K562 (cell line): ENCODE results near the gene VPS13D.

ENCODE experiments used
- BCL6 ChIP-seq: fragments of 250-450 bp; sonication (Bioruptor Pico); IDR thresholded peaks from 2 replicates; pipeline ENCODE4 v1.4.0; 2020
- CHD2 ChIP-seq: IDR thresholded peaks from 2 replicates; pipeline ENCODE4 v1.6.1; 2011; ENCODE audit warnings: low read depth, low read length
- CSDE1 ChIP-seq, 2 experiments: fragments of 450-650 bp; IDR thresholded peaks; 2 replicates each; pipeline ENCODE4 v1.6.1; 2016; ENCODE audit warnings: mild to moderate bottlenecking in 1 of 2
- CTCF ChIP-seq, 3 experiments: IDR thresholded peaks in 2 of 3; conservative IDR thresholded peaks in 1 of 3; 2 replicates each; pipeline ENCODE4 v1.5.1; 2011 to 2012; ENCODE audit warnings: low read length in 3 of 3, mild to moderate bottlenecking in 3 of 3, control low read depth in 2 of 3, improper control_type of control experiment in 1 of 3, inconsistent platforms in 1 of 3, low read depth in 1 of 3, mixed read lengths in 1 of 3, moderate library complexity in 1 of 3; ENCODE audit not compliant: insufficient read depth in 2 of 3
- MAX ChIP-seq: sonication (generic); formaldehyde crosslinking; IDR thresholded peaks from 2 replicates; pipeline ENCODE4 v1.9.0; 2022; ENCODE audit warnings: mild to moderate bottlenecking, missing genetic modification reagents
- MED1 ChIP-seq: sonication (generic); formaldehyde crosslinking; IDR thresholded peaks from 2 replicates; pipeline ENCODE4 v1.8.1; 2023; ENCODE audit warnings: missing genetic modification reagents, borderline replicate concordance
- SIN3A ChIP-seq, 2 experiments: fragments of 150-350 bp in 1 of 2; IDR thresholded peaks; 2 replicates each; pipeline ENCODE4 v1.6.1; 2011 to 2016; ENCODE audit warnings: borderline replicate concordance in 2 of 2, low read depth in 2 of 2, low read length in 2 of 2, mild to moderate bottlenecking in 2 of 2, moderate library complexity in 2 of 2; ENCODE audit not compliant: control insufficient read depth in 1 of 2
- USF2 ChIP-seq: sonication (generic); formaldehyde crosslinking; IDR thresholded peaks from 2 replicates; pipeline ENCODE4 v1.5.0; 2020; ENCODE audit warnings: missing genetic modification reagents
- XRCC3 ChIP-seq: fragments of 450-650 bp; IDR thresholded peaks from 2 replicates; pipeline ENCODE4 v1.6.1; 2017; ENCODE audit warnings: mild to moderate bottlenecking, moderate library complexity
- ZKSCAN8 ChIP-seq: fragments of 200-800 bp; sonication (Bioruptor generic); IDR thresholded peaks from 2 replicates; pipeline ENCODE4 v1.6.1; 2016; ENCODE audit warnings: missing genetic modification characterization, missing compliant biosample characterization

- no peak for TF ChIP-seq CTCF (IDR thresholded peaks at IDR 0.05 in 2 of 3, conservative IDR thresholded peaks at IDR 0.05 in 1 of 3; ENCODE audit: insufficient read depth in 2 of 3, low read depth in 1 of 3, low read length in 3 of 3)
- TF ChIP-seq CHD2, result no peak
- TF ChIP-seq CSDE1 (IDR thresholded peaks at IDR 0.05), result no peak
- no peak for TF ChIP-seq XRCC3
- no peak for TF ChIP-seq SIN3A (IDR thresholded peaks at IDR 0.05; ENCODE audit: borderline replicate concordance in 2 of 2, control insufficient read depth in 1 of 2, low read depth in 2 of 2, low read length in 2 of 2)
- TF ChIP-seq MAX (CRISPR knock-in tag), result no peak
- TF ChIP-seq MED1 (CRISPR knock-in tag), result no peak
- no peak for TF ChIP-seq BCL6 (CRISPR knock-in tag)
- no peak for TF ChIP-seq USF2 (CRISPR knock-in tag)
- TF ChIP-seq ZKSCAN8, result no peak
These were observed 269.9 kb downstream of the VPS13D start for GRCh38 chr1:12499539-12500240.
